HFF-Myc (cell line): ENCODE results near the gene FAM3B.

Experiments
- DNase-seq: peaks from one replicate; pipeline ENCODE4 v3.0.0-alpha.2; 2011; ENCODE audit warnings: low read depth; ENCODE audit errors: extremely low read depth
- H3K4me3 ChIP-seq: replicated peaks from 2 replicates; pipeline ENCODE4 v1.5.1; 2011; ENCODE audit warnings: low read depth, mild to moderate bottlenecking, control low read depth, low read length
- CTCF ChIP-seq: IDR thresholded peaks from 2 replicates; pipeline ENCODE4 v1.5.1; 2012; ENCODE audit warnings: mild to moderate bottlenecking, low read depth, low read length, control low read depth; ENCODE audit errors: missing control alignments

The FAM3B gene

GRCh38 chr21:41403966-41404365 lies 87.4 kb downstream of the FAM3B start:
- no peak for DNase-seq
- TF ChIP-seq CTCF, result no peak
- H3K4me3 ChIP-seq, result no peak overlapping the region

- H3K4me3 ChIP-seq, result no peak overlapping the region
- DNase-seq, result no peak
- no peak for TF ChIP-seq CTCF
Measured at GRCh38 chr21:41405321-41405720, 88.7 kb downstream of the FAM3B start.

GRCh38 chr21:41406340-41406739 lies 89.7 kb downstream of the FAM3B start:
- TF ChIP-seq CTCF, result no peak
- DNase-seq, result no peak
- no peak overlapping the region for H3K4me3 ChIP-seq
